Activated CD8-positive, alpha-beta memory T cell treated with anti-CD3 and anti-CD28 coated beads for 36 hours (primary cell): ENCODE measurements around the gene TYMS. TPM values are rescaled to one million over a fixed set of nuclear protein-coding genes. Genes with fewer than 3 reads are reported as not detected.

ENCODE experiments used
- CTCF ChIA-PET: fragments of 350-600 bp; sonication (Branson Sonifier 250); formaldehyde crosslinking; loops from one replicate; lab custom pipeline; 2021; ENCODE audit warnings: antibody characterized with exemption; lab: Charles Lee
- POLR2A ChIA-PET: fragments of 350-600 bp; sonication (Branson Sonifier 250); formaldehyde crosslinking; loops from one replicate; lab custom pipeline; 2021; ENCODE audit warnings: antibody characterized with exemption; lab: Charles Lee
- total RNA-seq, 2 experiments: library from RNA; stranded (reverse); gene quantifications; one replicate each; pipeline ENCODE4 v1.2.3, GENCODE V29; 2021

TYMS gene
- total RNA-seq, 2 experiments from 2014 or later, result 314 to 318 TPM

DNA sequence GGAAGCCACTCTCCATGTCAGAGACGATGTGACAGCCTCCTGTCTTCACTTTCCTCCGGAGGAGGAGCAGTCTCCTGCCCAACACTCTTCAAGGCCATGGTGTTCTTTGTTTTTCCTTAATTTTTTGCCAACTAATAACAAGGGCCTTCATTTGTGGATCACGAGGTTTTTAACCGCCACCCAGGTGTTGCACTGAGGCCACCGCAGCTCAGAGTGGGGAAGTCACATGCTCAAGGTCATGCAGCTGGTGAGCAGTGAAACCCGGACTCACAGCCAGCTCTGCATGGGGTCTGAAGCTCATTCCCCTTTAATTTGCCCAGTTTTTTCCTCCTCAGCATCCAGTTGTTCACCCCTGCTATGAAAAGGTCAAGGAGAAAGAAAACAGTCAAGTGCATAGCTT lies 35.4 kb downstream of the TYMS start:
- CTCF ChIA-PET, result no interaction called here
- POLR2A ChIA-PET, result interaction anchor here (0.7 kb wide), 1 partner anchor 10 kb away, joined by 3 read pairs; no protein-coding TSS in a partner anchor

GRCh38 chr18:693466-694187 lies 36.2 kb downstream of the TYMS start:
- CTCF ChIA-PET, result no interaction called here
- POLR2A ChIA-PET, result no interaction called here

GRCh38 chr18:697012-697411 lies 39.6 kb downstream of the TYMS start:
- ChIA-PET POLR2A (no interaction called here), CTCF (interaction anchor here (1.1 kb wide), 1 partner anchor 15 kb away, joined by 4 read pairs; the partner anchor contains the start of gene ENOSF1)

- ChIA-PET CTCF (interaction anchor here (1.1 to 1.4 kb wide), 2 partner anchors 11 to 15 kb away, joined by 3 to 4 read pairs; partner anchors contain the start of gene ENOSF1), POLR2A (no interaction called here)
Measured at GRCh38 chr18:697800-698199, 40.3 kb downstream of the TYMS start.

GRCh38 chr18:703213-703967 lies 45.9 kb downstream of the TYMS start:
- CTCF ChIA-PET, result interaction anchor here (0.6 to 1.3 kb wide), 2 partner anchors 9 to 121 kb away, joined by 4 read pairs; partner anchors contain the start of gene ENOSF1
- POLR2A ChIA-PET, result no interaction called here

DNA sequence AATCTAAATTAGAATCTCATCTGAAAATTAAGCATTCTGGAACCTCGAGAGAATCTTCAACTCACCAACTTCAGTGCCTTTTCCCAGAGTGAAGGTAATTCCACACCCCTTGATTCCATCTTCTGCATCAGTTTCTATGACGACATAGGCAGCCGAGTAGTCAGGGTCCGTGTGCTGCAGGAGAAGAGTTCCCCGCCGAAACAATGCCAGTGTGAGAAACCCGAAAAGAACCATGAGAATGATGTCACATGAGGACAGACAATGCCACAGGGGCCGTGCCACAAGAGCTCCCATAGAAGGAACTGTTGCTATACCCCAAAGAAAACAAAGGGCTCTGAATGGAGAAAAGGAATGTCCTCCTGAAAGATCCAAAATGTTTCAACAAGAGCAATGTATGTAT lies 49.0 kb downstream of the TYMS start:
- CTCF ChIA-PET, result no interaction called here
- POLR2A ChIA-PET, result no interaction called here

DNA sequence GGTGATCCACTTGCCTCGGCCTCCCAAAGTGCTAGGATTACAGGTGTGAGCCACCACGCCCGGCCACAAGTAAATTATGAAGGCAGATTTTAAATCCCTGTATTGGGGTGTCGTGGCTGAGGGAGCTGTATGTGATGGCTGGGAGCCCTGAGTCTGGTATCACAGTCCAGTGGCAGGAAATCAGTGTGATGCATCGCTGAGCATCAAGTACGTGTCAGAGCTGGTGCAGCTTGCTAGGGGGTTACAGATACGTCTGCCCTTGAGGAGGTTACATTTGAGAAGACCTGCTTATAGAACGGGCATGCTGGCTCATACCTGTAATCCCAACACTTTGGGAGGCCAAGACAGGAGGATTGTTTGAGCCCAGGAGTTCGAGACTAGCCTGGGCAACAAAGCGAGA lies 50.6 kb downstream of the TYMS start:
- ChIA-PET CTCF (interaction anchor here (0.7 kb wide), 1 partner anchor 122 kb away, joined by 3 read pairs; no protein-coding TSS in a partner anchor), POLR2A (no interaction called here)

- POLR2A ChIA-PET, result interaction anchor here (1.3 to 1.8 kb wide), 2 partner anchors 52 to 101 kb away, joined by 3 to 4 read pairs; no protein-coding TSS in a partner anchor
Measured at GRCh38 chr18:709771-710170, 52.3 kb downstream of the TYMS start.

DNA sequence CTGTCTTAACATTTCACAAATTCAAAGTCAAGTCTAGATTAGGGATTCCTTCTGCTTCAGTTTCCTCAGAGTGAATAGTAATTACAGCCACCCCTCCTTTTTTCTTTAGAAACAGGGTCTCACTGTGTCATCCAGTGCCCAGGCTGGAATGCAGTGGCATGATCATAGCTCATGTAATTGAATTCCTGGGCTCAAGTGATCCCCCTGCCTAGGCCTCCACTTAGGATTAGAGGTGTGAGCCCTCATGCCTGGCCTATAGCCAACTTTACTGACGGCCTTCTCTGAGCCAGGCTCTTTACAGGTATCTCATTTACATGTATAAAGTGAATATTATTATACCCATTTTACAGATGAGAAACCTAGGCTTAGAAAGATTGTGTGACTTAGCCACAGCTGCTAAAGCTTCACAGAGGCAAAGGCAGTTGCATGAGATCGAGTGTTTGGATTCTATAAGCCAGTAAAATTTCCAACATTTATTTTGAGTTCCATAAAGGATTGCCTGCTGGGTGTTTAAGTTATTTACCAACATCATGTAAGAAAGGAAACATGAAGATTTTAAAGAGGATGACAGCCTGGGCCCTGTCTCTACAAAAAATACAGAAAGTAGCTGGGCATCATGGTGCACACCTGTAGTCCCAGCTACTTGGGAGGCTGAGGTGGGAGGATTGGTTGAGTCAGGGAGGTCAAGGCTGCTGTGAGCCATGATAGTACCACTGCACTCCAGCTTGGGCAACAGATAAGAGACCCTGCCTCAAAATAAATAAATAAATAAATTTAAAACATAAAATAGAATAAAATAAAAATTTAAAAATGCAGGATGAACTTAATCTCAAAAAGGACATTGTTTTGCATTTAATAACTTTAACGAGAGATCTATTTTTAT lies 53.2 kb downstream of the TYMS start:
- POLR2A ChIA-PET, result interaction anchor here (1.3 to 1.8 kb wide), 2 partner anchors 53 to 100 kb away, joined by 3 to 4 read pairs; no protein-coding TSS in a partner anchor
- CTCF ChIA-PET, result interaction anchor here (0.6 kb wide), 1 partner anchor 103 kb away, joined by 3 read pairs; no protein-coding TSS in a partner anchor

More at GRCh38 chr18:709771-710170, 52.3 kb downstream of the TYMS start:
- CTCF ChIA-PET, result interaction anchor here (0.9 kb wide), 1 partner anchor 108 kb away, joined by 3 read pairs; no protein-coding TSS in a partner anchor

- CTCF ChIA-PET, result interaction anchor here (0.6 kb wide), 1 partner anchor 103 kb away, joined by 3 read pairs; no protein-coding TSS in a partner anchor
- POLR2A ChIA-PET, result interaction anchor here (1.3 to 1.8 kb wide), 2 partner anchors 53 to 100 kb away, joined by 3 to 4 read pairs; no protein-coding TSS in a partner anchor
Measured at GRCh38 chr18:711310-711656, 53.8 kb downstream of the TYMS start.

GRCh38 chr18:711657-712400 lies 54.4 kb downstream of the TYMS start:
- POLR2A ChIA-PET, result interaction anchor here (0.6 to 1.3 kb wide), 4 partner anchors 31 to 101 kb away, joined by 3 to 4 read pairs (median 4); no protein-coding TSS in a partner anchor
- CTCF ChIA-PET, result interaction anchor here (0.6 to 1.6 kb wide), 10 partner anchors 9 to 128 kb away, joined by 3 to 7 read pairs (median 3); no protein-coding TSS in a partner anchor

- ChIA-PET POLR2A (interaction anchor here (0.6 to 1.3 kb wide), 4 partner anchors 31 to 100 kb away, joined by 3 to 4 read pairs (median 4); no protein-coding TSS in a partner anchor), CTCF (interaction anchor here (0.6 to 1.6 kb wide), 13 partner anchors 9 to 128 kb away, joined by 3 to 7 read pairs (median 3); no protein-coding TSS in a partner anchor)
Measured at GRCh38 chr18:712401-713134, 55.1 kb downstream of the TYMS start, which contains the start of gene ENOSF1. Gene ENOSF1, minus strand, starts transcription at chr18:712630. Its CDS starts 43 bp downstream, at chr18:712587.

DNA sequence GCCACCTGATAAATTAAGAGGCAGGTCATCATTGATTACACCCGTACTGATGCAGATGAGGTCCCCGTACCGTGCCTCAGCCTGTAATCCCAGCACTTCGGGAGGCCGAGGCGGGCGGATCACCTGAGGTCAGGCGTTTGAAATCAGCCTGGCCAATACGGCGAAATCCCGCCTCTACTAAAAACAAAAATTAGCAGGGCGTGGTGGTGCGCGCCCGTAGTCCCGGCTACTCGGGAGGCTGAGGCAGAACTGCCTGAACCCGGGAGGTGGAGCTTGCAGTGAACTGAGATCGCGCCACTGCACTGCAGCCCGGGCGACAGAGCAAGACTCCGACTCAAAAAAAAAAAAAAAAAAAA lies 55.7 kb downstream of the TYMS start:
- POLR2A ChIA-PET, result interaction anchor here (1.0 to 1.3 kb wide), 2 partner anchors 32 to 100 kb away, joined by 4 read pairs; no protein-coding TSS in a partner anchor
- CTCF ChIA-PET, result interaction anchor here (0.8 to 1.6 kb wide), 11 partner anchors 10 to 128 kb away, joined by 3 to 7 read pairs (median 4); no protein-coding TSS in a partner anchor

DNA sequence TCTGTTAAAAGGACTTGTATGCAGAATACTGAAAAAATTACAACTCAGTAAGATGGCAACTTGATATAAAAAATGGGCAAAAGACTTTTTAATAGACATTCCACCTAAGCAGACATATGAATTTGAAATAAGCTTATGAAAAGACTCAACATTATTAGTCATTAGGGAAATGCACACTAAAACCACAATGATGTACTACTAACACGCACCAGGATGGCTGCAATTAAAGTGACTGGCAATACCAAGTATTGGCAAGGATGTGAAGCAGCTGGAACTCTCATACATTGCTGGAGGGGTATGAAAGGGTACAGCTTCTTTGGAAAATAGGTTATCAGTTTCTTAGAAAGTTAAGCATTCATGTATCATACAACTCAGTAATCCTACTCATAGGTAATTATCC lies 58.2 kb downstream of the TYMS start:
- CTCF ChIA-PET, result interaction anchor here (0.7 to 2.3 kb wide), 4 partner anchors 71 to 117 kb away, joined by 3 to 5 read pairs (median 4); no protein-coding TSS in a partner anchor
- POLR2A ChIA-PET, result interaction anchor here (0.5 kb wide), 1 partner anchor 42 kb away, joined by 5 read pairs; no protein-coding TSS in a partner anchor

- ChIA-PET POLR2A (no interaction called here), CTCF (interaction anchor here (2.3 kb wide), 1 partner anchor 73 kb away, joined by 5 read pairs; no protein-coding TSS in a partner anchor)
Measured at GRCh38 chr18:717003-717402, 59.5 kb downstream of the TYMS start.
